ENCODE measurements around the gene ANKRD6.
"Not testable (repeated sequence)": the region's sequence is repeated elsewhere in the genome, so short reads cannot be mapped to it uniquely, and the experiment has no call there.

Gene ANKRD6

GRCh38 chr6:89613790-89614189 is 180.8 kb downstream of the ANKRD6 start:
- Histone ChIP-seq H3K36me3 (ENCODE audit: insufficient read depth, low read length) (no peaks in the 10 kb centered on the region), H3K4me3 (ENCODE audit: low read depth in 1 of 2, low read length in 2 of 2) (no peak overlapping the region), H3K4me1 (ENCODE audit: insufficient read depth, low read length) (no peaks in the 10 kb centered on the region), H3K27me3 (ENCODE audit: control insufficient read depth in 1 of 2, insufficient read depth in 2 of 2, low read length in 2 of 2) (no peaks in the 10 kb centered on the region), H3K27ac (ENCODE audit: low read depth, low read length) (no peak overlapping the region), H3K9me3 (ENCODE audit: low read length) (no peaks in the 10 kb centered on the region), H3K9ac (ENCODE audit: low read length) (no peak overlapping the region)

- no peaks in the 10 kb centered on the region for H3K9me3 ChIP-seq (ENCODE audit: low read length)
- H3K4me3 ChIP-seq (ENCODE audit: low read depth in 1 of 2, low read length in 2 of 2) = no peak overlapping the region
- H3K27ac ChIP-seq (ENCODE audit: low read depth, low read length) = no peak overlapping the region
- no peaks in the 10 kb centered on the region for H3K4me1 ChIP-seq (ENCODE audit: insufficient read depth, low read length)
- no peaks in the 10 kb centered on the region for H3K36me3 ChIP-seq (ENCODE audit: insufficient read depth, low read length)
- H3K9ac ChIP-seq (ENCODE audit: low read length) = no peak overlapping the region
- H3K27me3 ChIP-seq (ENCODE audit: control insufficient read depth in 1 of 2, insufficient read depth in 2 of 2, low read length in 2 of 2) = no peaks in the 10 kb centered on the region
Observed at GRCh38 chr6:89615882-89616281, 182.9 kb downstream of the ANKRD6 start.

GRCh38 chr6:89616531-89616930 is 183.6 kb downstream of the ANKRD6 start:
- Histone ChIP-seq H3K4me1 (ENCODE audit: insufficient read depth, low read length) (no peaks in the 10 kb centered on the region), H3K4me3 (ENCODE audit: low read depth in 1 of 2, low read length in 2 of 2) (no peak overlapping the region), H3K36me3 (ENCODE audit: insufficient read depth, low read length) (no peaks in the 10 kb centered on the region), H3K27me3 (ENCODE audit: control insufficient read depth in 1 of 2, insufficient read depth in 2 of 2, low read length in 2 of 2) (no peaks in the 10 kb centered on the region), H3K9me3 (ENCODE audit: low read length) (no peaks in the 10 kb centered on the region), H3K9ac (ENCODE audit: low read length) (no peak overlapping the region), H3K27ac (ENCODE audit: low read depth, low read length) (no peak overlapping the region)

GRCh38 chr6:89618026-89618425 is 185.1 kb downstream of the ANKRD6 start:
- H3K27me3 ChIP-seq (ENCODE audit: control insufficient read depth in 1 of 2, insufficient read depth in 2 of 2, low read length in 2 of 2) = no peaks in the 10 kb centered on the region
- H3K9me3 ChIP-seq (ENCODE audit: low read length) = no peaks in the 10 kb centered on the region
- no peak overlapping the region for H3K27ac ChIP-seq (ENCODE audit: low read depth, low read length)
- no peak overlapping the region for H3K4me3 ChIP-seq (ENCODE audit: low read depth in 1 of 2, low read length in 2 of 2)
- no peaks in the 10 kb centered on the region for H3K36me3 ChIP-seq (ENCODE audit: insufficient read depth, low read length)
- H3K9ac ChIP-seq (ENCODE audit: low read length) = no peak overlapping the region
- no peaks in the 10 kb centered on the region for H3K4me1 ChIP-seq (ENCODE audit: insufficient read depth, low read length)

GRCh38 chr6:89619567-89619966 is 186.6 kb downstream of the ANKRD6 start:
- Histone ChIP-seq H3K9me3 (ENCODE audit: low read length) (no peaks in the 10 kb centered on the region), H3K4me3 (ENCODE audit: low read depth in 1 of 2, low read length in 2 of 2) (no peak overlapping the region), H3K4me1 (ENCODE audit: insufficient read depth, low read length) (no peaks in the 10 kb centered on the region), H3K27me3 (ENCODE audit: control insufficient read depth in 1 of 2, insufficient read depth in 2 of 2, low read length in 2 of 2) (no peaks in the 10 kb centered on the region), H3K27ac (ENCODE audit: low read depth, low read length) (no peak overlapping the region), H3K36me3 (ENCODE audit: insufficient read depth, low read length) (peaks cover 6% of the 10 kb centered on the region), H3K9ac (ENCODE audit: low read length) (no peak overlapping the region)

- Histone ChIP-seq H3K27ac (ENCODE audit: low read depth, low read length) (no peak overlapping the region), H3K9me3 (ENCODE audit: low read length) (no peaks in the 10 kb centered on the region), H3K36me3 (ENCODE audit: insufficient read depth, low read length) (peaks cover 22% of the 10 kb centered on the region), H3K9ac (ENCODE audit: low read length) (no peak overlapping the region), H3K4me3 (ENCODE audit: low read depth in 1 of 2, low read length in 2 of 2) (no peak overlapping the region), H3K4me1 (ENCODE audit: insufficient read depth, low read length) (no peaks in the 10 kb centered on the region), H3K27me3 (ENCODE audit: control insufficient read depth in 1 of 2, insufficient read depth in 2 of 2, low read length in 2 of 2) (no peaks in the 10 kb centered on the region)
Observed at GRCh38 chr6:89623749-89624148, 190.8 kb downstream of the ANKRD6 start.

GRCh38 chr6:89630488-89630887 is 197.5 kb downstream of the ANKRD6 start:
- Histone ChIP-seq H3K9me3 (ENCODE audit: low read length) (no peaks in the 10 kb centered on the region), H3K27me3 (ENCODE audit: control insufficient read depth in 1 of 2, insufficient read depth in 2 of 2, low read length in 2 of 2) (no peaks in the 10 kb centered on the region), H3K9ac (ENCODE audit: low read length) (no peak overlapping the region), H3K36me3 (ENCODE audit: insufficient read depth, low read length) (peaks cover 34% of the 10 kb centered on the region), H3K4me1 (ENCODE audit: insufficient read depth, low read length) (no peaks in the 10 kb centered on the region), H3K27ac (ENCODE audit: low read depth, low read length) (no peak overlapping the region), H3K4me3 (ENCODE audit: low read depth in 1 of 2, low read length in 2 of 2) (no peak overlapping the region)

GRCh38 chr6:89636412-89636811 is 203.5 kb downstream of the ANKRD6 start:
- peaks cover 11% of the 10 kb centered on the region for H3K4me1 ChIP-seq (ENCODE audit: insufficient read depth, low read length)
- H3K27ac ChIP-seq (ENCODE audit: low read depth, low read length); H3K4me3 ChIP-seq (ENCODE audit: low read depth in 1 of 2, low read length in 2 of 2); H3K9ac ChIP-seq (ENCODE audit: low read length); H3K27me3 ChIP-seq (ENCODE audit: control insufficient read depth in 1 of 2, insufficient read depth in 2 of 2, low read length in 2 of 2); H3K9me3 ChIP-seq (ENCODE audit: low read length); H3K36me3 ChIP-seq (ENCODE audit: insufficient read depth, low read length): not testable (repeated sequence)

- no peaks in the 10 kb centered on the region for H3K27me3 ChIP-seq (ENCODE audit: control insufficient read depth in 1 of 2, insufficient read depth in 2 of 2, low read length in 2 of 2)
Observed at GRCh38 chr6:89637960-89638319, 205.0 kb downstream of the ANKRD6 start.

GRCh38 chr6:89638320-89639195 is 205.6 kb downstream of the ANKRD6 start, which contains the start of gene LYRM2:
LYRM2 (minus strand) TSS chr6:89638747; CDS start chr6:89638716, 31 bp downstream.
- H3K4me3 ChIP-seq (ENCODE audit: low read depth in 1 of 2, low read length in 2 of 2) = peak within 1 kb of the TSS; percentile 75 to 84
- H3K4me1 ChIP-seq (ENCODE audit: insufficient read depth, low read length) = peaks cover 11% of the 10 kb centered on the region
- H3K9me3 ChIP-seq (ENCODE audit: low read length) = no peaks in the 10 kb centered on the region
- H3K27me3 ChIP-seq (ENCODE audit: control insufficient read depth in 1 of 2, insufficient read depth in 2 of 2, low read length in 2 of 2) = no peaks in the 10 kb centered on the region
- peak within 1 kb of the TSS; percentile 84 for H3K9ac ChIP-seq (ENCODE audit: low read length)
- H3K36me3 ChIP-seq (ENCODE audit: insufficient read depth, low read length) = peaks cover under 1% of the 10 kb centered on the region
- H3K27ac ChIP-seq (ENCODE audit: low read depth, low read length) = peak within 1 kb of the TSS; percentile 93

More at GRCh38 chr6:89637960-89638319, 205.0 kb downstream of the ANKRD6 start:
- Histone ChIP-seq H3K4me3 (ENCODE audit: low read depth in 1 of 2, low read length in 2 of 2) (peak overlapping the region; percentile 75 to 84), H3K4me1 (ENCODE audit: insufficient read depth, low read length) (peaks cover 11% of the 10 kb centered on the region), H3K9me3 (ENCODE audit: low read length) (no peaks in the 10 kb centered on the region), H3K36me3 (ENCODE audit: insufficient read depth, low read length) (no peaks in the 10 kb centered on the region), H3K27ac (ENCODE audit: low read depth, low read length) (peak overlapping the region; percentile 93), H3K9ac (ENCODE audit: low read length) (peak overlapping the region; percentile 84)

GRCh38 chr6:89640804-89641203 is 207.9 kb downstream of the ANKRD6 start:
- H3K4me1 ChIP-seq (ENCODE audit: insufficient read depth, low read length) = peaks cover 11% of the 10 kb centered on the region
- H3K27ac ChIP-seq (ENCODE audit: low read depth, low read length) = no peak overlapping the region
- H3K27me3 ChIP-seq (ENCODE audit: control insufficient read depth in 1 of 2, insufficient read depth in 2 of 2, low read length in 2 of 2) = no peaks in the 10 kb centered on the region
- no peak overlapping the region for H3K9ac ChIP-seq (ENCODE audit: low read length)
- no peak overlapping the region for H3K4me3 ChIP-seq (ENCODE audit: low read depth in 1 of 2, low read length in 2 of 2)
- peaks cover 16% of the 10 kb centered on the region for H3K36me3 ChIP-seq (ENCODE audit: insufficient read depth, low read length)
- no peaks in the 10 kb centered on the region for H3K9me3 ChIP-seq (ENCODE audit: low read length)

GRCh38 chr6:89641581-89641980 is 208.6 kb downstream of the ANKRD6 start:
- Histone ChIP-seq H3K36me3 (ENCODE audit: insufficient read depth, low read length) (peaks cover 22% of the 10 kb centered on the region), H3K4me1 (ENCODE audit: insufficient read depth, low read length) (peaks cover 11% of the 10 kb centered on the region)
- H3K9ac ChIP-seq (ENCODE audit: low read length); H3K27ac ChIP-seq (ENCODE audit: low read depth, low read length); H3K9me3 ChIP-seq (ENCODE audit: low read length); H3K4me3 ChIP-seq (ENCODE audit: low read depth in 1 of 2, low read length in 2 of 2); H3K27me3 ChIP-seq (ENCODE audit: control insufficient read depth in 1 of 2, insufficient read depth in 2 of 2, low read length in 2 of 2): not testable (repeated sequence)

All from muscle layer of colon (tissue), 2 donors.